Choroid plexus epithelial cell (primary cell): ENCODE results near the gene AGFG2.
A peak's percentile ranks its signal among the peaks of the same experiment; 100 is the strongest.

Experiments used
- DNase-seq: peaks from one replicate; pipeline ENCODE4 v3.0.0-alpha.2; 2010; ENCODE audit warnings: low read depth
- H3K4me3 ChIP-seq: 2 replicates; pipeline ENCODE4 v1.5.1; 2011; ENCODE audit warnings: low read depth, mild to moderate bottlenecking, control low read depth, low read length, moderate library complexity
- TF ChIP-seq, protein P1 (sequence below): conservative IDR thresholded peaks from 2 replicates; pipeline ENCODE4 v1.5.1; 2011; ENCODE audit warnings: low read depth, mild to moderate bottlenecking, control low read depth, inconsistent platforms, low read length, moderate library complexity

The AGFG2 gene

DNA sequence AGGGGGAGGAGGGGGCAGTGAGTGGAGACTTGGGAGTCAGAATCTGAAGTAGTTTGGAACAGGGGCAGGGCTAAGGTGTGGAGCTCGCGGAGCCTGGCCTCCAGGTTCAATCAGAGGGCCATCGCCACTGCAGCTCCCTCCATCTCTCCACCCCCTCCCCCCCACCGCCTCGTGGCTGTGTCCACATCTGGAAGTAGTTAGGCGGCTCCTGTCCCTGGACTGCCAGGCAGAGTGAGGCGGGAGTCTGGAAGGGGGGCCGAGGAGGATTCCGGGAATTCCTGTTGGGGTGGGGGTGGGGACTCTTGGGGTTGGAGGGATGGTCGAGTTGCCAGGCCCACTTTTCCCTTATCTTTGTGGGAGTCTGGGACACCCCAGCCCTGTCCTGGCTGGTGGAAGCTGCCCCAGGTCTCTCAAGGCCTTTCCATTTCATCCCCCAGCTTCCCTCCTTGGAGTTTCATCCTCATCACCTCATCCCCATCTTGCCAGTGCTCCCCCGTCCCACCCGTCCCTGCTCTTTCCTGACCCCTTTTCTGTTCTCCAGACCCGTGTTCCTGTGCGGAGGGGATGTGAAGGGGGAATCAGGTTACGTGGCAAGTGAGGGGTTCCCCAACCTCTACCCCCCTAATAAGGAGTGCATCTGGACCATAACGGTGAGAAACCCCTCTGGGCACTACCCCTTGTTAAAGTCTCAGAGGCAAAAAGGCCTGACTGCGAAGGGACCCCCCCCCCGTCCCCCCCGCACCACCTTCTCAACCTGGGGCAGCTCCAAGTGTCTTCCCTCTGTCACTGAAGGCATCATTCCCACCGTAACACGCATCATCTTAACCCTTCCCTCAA, 64.1 kb downstream of the AGFG2 start:
- peak; percentile 73 for DNase-seq
- peak overlapping the region; percentile 63 for H3K4me3 ChIP-seq

DNA sequence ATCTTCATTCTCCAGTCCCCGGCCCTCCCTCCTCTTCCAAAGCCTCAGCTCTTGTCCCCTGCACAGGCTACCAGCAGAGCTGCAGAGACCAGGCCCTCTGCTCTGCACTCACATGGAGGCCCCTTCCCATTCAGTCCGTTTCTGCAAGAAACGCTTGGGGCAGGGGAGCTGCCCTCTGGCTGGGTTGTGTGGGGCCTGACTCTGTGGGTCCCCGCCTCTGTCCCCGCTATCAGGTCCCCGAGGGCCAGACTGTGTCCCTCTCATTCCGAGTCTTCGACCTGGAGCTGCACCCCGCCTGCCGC, 64.7 kb downstream of the AGFG2 start:
- H3K4me3 ChIP-seq, result peak overlapping the region; percentile 63
- TF ChIP-seq, protein P1, sequence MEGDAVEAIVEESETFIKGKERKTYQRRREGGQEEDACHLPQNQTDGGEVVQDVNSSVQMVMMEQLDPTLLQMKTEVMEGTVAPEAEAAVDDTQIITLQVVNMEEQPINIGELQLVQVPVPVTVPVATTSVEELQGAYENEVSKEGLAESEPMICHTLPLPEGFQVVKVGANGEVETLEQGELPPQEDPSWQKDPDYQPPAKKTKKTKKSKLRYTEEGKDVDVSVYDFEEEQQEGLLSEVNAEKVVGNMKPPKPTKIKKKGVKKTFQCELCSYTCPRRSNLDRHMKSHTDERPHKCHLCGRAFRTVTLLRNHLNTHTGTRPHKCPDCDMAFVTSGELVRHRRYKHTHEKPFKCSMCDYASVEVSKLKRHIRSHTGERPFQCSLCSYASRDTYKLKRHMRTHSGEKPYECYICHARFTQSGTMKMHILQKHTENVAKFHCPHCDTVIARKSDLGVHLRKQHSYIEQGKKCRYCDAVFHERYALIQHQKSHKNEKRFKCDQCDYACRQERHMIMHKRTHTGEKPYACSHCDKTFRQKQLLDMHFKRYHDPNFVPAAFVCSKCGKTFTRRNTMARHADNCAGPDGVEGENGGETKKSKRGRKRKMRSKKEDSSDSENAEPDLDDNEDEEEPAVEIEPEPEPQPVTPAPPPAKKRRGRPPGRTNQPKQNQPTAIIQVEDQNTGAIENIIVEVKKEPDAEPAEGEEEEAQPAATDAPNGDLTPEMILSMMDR, result no peak
- DNase-seq, result peak; percentile 34

More for the DNA sequence above, 64.1 kb downstream of the AGFG2 start:
- TF ChIP-seq, protein P1, result no peak

DNA sequence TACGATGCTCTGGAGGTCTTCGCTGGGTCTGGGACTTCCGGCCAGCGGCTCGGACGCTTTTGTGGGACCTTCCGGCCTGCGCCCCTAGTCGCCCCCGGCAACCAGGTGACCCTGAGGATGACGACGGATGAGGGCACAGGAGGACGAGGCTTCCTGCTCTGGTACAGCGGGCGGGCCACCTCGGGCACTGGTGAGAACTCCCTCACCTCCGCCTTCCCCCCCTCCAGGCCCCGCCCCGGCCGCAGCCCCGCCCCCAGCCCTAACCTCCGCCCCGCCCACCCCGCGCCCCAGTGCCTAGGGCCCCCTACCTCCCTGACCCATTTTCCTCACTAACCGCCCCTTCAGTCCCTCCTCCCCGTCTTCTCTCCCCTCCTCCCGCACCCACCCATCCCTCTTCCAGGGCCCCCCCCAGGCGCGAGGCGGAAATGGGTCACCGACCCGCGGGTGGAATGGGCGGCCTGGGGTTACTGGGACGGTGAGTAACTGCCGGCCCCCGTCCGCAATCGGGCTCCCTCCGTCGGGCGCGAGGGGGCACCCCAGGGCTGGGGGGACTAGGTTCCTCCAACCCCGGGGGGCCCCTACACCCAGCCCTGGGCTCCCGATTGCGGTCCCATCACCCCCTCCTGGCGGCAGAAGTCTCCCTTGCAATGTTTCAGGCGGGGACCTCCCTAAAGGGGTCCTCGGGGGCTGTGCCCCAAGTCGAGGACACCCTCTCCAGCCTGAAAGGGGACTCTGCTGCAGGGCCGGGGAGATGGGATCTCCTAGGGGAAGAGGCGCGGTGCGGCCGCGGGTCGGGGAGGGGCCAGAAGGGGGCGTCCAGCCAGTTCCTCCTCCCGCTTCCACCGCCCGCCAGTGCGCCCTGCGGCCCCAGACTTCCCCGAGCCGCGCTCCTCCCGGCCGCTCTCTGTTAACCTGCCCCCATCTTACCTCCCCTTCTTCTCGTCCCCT, 65.3 kb downstream of the AGFG2 start:
- TF ChIP-seq, protein P1, result peak; percentile 54
- peak overlapping the region; percentile 63 for H3K4me3 ChIP-seq
- DNase-seq, result peak; percentile 64

DNA sequence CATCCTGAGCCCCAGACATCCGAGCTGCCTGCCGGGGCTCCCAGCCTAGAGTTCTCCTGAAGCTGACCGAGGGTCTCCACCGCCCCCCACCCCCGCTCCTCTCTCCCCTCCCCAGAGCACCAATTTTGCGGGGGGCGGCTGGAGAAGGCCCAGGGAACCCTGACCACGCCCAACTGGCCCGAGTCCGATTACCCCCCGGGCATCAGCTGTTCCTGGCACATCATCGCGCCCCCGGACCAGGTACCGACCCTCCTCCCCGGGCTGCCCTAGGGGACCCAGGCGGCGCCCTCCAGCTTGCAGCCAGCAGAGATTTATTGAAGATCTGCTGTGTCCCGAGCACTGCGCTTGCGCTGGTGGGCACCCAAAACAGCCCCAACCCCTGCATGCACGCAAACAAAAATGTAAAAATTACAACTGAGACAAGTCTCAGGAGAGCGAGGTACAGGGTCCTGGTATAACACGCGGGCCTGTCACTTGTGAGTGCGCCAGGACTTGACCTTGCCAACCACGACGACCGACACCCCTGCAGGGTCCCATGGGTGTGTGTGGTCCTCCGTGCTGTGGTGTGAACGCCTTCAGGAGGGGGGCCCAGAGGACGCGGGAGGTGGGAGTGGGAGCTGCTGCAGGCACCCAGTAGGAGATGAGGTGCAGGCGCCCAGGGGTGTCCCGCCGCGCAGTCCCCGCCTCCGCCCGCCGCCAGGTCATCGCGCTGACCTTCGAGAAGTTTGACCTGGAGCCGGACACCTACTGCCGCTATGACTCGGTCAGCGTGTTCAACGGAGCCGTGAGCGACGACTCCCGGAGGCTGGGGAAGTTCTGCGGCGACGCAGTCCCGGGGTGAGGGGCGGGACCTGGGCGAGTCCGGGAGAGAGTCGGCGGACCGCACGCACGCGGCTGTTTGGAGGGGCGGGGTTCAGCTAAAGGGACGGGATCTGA, 66.2 kb downstream of the AGFG2 start:
- no peak for DNase-seq
- TF ChIP-seq, protein P1, result no peak
- peak overlapping the region; percentile 63 for H3K4me3 ChIP-seq

DNA sequence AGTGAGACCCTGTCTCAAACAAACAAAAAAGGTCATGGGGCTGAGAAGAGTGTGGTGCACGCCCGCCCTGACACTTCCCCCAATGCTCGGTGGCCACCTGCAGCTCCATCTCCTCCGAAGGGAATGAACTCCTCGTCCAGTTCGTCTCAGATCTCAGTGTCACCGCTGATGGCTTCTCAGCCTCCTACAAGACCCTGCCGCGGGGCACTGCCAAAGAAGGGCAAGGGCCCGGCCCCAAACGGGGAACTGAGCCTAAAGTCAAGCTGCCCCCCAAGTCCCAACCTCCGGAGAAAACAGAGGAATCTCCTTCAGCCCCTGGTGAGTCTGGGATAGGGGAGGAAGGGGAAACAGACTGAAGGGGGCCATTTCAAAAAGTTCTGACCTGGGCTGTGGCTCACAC, 67.3 kb downstream of the AGFG2 start:
- TF ChIP-seq, protein P1, result no peak
- no peak overlapping the region for H3K4me3 ChIP-seq
- DNase-seq, result no peak

DNA sequence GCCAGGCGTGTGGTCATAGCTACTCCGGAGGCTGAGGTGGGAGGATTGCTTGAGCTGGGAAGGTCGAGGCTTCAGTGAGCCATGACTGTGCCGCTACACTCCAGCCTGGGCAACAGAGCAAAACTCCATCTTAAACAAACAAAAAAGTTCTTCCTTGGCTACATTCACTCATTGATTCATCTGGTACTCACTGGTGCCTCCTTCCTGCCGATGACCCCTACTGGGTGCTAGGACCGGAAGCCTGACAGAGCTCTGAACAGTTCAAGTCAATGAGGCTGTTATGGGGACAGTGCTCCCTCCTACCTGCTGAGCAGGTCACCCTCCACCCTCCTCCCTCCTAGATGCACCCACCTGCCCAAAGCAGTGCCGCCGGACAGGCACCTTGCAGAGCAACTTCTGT, 68.1 kb downstream of the AGFG2 start:
- no peak overlapping the region for H3K4me3 ChIP-seq
- DNase-seq, result no peak
- TF ChIP-seq, protein P1, result no peak
